HG03432 (cell line): ENCODE data around the gene RECQL.
"Not testable (repeated sequence)": the region's sequence is repeated elsewhere in the genome, so short reads cannot be mapped to it uniquely, and the experiment has no call there.

ENCODE experiments used
- ATAC-seq: cut with Tn5 transposase; IDR thresholded peaks from one replicate; pipeline ENCODE4 v1.9.1; 2021; ENCODE audit warnings: mild to moderate bottlenecking, moderate library complexity; ENCODE audit not compliant: unreplicated experiment

RECQL gene

GRCh38 chr12:21433525-21433924 is 67.9 kb downstream of the RECQL start:
- no peak for ATAC-seq

DNA sequence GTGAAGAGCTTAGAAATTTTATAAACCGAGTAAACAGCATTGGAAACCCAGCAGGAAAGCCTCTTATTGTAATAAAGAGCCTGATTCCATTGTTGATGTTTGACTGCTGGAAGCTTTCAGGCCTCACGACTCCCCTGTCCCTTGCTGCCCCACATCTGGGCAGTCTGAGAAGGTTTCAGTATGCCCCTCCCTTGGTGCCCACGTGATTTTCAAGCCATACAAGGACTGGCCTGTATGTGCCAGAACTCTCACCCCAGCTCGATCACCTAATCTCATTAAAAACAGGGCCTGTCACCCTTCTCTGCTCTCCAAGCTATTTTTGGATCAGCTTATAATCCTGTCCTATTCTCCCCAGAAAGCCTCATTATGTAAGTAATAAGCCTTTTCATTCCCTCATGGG is 71.4 kb downstream of the RECQL start:
- no peak for ATAC-seq

GRCh38 chr12:21428241-21428640 is 73.2 kb downstream of the RECQL start:
- ATAC-seq: no peak

DNA sequence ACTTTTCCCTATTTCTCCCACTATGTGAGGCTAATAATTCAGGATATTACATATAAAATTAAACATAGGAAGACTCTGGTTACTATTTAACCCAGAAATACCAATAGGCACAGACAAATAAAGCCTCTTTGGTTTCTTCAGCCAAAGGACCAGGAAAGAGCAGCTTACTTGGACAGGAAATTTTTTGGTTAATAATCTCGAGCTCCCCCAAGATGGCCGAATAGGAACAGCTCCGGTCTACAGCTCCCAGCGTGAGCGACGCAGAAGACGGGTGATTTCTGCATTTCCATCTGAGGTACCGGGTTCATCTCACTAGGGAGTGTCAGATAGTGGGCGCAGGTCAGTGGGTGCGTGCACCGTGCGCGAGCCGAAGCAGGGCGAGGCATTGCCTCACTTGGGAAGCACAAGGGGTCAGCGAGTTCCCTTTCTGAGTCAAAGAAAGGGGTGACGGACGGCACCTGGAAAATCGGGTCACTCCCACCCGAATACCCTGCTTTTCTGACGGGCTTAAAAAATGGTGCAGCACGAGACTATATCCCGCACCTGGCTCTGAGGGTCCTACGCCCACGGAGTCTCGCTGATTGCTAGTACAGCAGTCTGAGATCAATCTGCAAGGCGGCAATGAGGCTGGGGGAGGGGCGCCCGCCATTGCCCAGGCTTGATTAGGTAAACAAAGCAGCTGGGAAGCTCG is 82.3 kb downstream of the RECQL start:
- not testable (repeated sequence) for ATAC-seq
